Stomach (tissue), 9 donors: ENCODE results near the gene DCP2. TPM values are rescaled to one million over a fixed set of nuclear protein-coding genes. Genes with fewer than 3 reads are reported as not detected.

Source experiments
- DNase-seq, 2 donors: peaks; one replicate each; pipeline versions ENCODE4 v3.0.0 to v3.0.0-alpha.2; 2013 to 2019
- H3K27ac ChIP-seq, 5 donors: fragments of 200-600 bp in 4 of 5; sonication (generic) in 4 of 5; one replicate each; pipeline ENCODE4 v1.5.1; 2013 to 2019; ENCODE audit warnings: mild to moderate bottlenecking in 1 of 5, moderate library complexity in 1 of 5
- H3K27me3 ChIP-seq, 3 donors: fragments of 200-600 bp; sonication (generic); one replicate each; pipeline ENCODE4 v1.5.1; 2017 to 2019; ENCODE audit warnings: mixed run types in 1 of 3
- H3K36me3 ChIP-seq, 4 donors: fragments of 200-600 bp; sonication (generic); 1 replicate in 3 of 4; 2 replicates in 1 of 4; pipeline ENCODE4 v1.5.1; 2016 to 2019
- H3K4me1 ChIP-seq, 4 donors: fragments of 200-600 bp; sonication (generic); one replicate each; pipeline ENCODE4 v1.5.1; 2016 to 2019
- H3K4me3 ChIP-seq, 4 donors: fragments of 200-600 bp; sonication (generic) in 3 of 4; one replicate each; pipeline ENCODE4 v1.5.1; 2016 to 2019; ENCODE audit warnings: mild to moderate bottlenecking in 1 of 4
- H3K9me3 ChIP-seq, 4 donors: fragments of 200-600 bp; sonication (generic); one replicate each; pipeline ENCODE4 v1.5.1; 2016 to 2019
- EP300 ChIP-seq: sonication (generic); formaldehyde crosslinking; IDR thresholded peaks from one replicate; pipeline ENCODE4 v1.6.1; 2017; ENCODE audit warnings: antibody characterized with exemption
- POLR2A ChIP-seq, 4 donors: fragments of 450-650 bp; IDR thresholded peaks; one replicate each; pipeline ENCODE4 v1.6.1; 2016; ENCODE audit warnings: antibody characterized with exemption in 4 of 4, control low read depth in 2 of 4, mild to moderate bottlenecking in 1 of 4, moderate library complexity in 1 of 4
- POLR2AphosphoS5 ChIP-seq, 3 donors: sonication (generic); formaldehyde crosslinking; IDR thresholded peaks; one replicate each; pipeline ENCODE4 v1.6.1; 2016; ENCODE audit warnings: antibody characterized with exemption in 3 of 3
- WGBS, 5 donors: extraction: QIAGEN DNeasy Blood & Tissue Kit in 3 of 5; methylation state at CpG; one replicate each; pipeline versions ENCODE4 v1.1.5 to v1.1.7; 2013 to 2018; 5-methylcytosine and 5-hydroxymethylcytosine counted together
- intact Hi-C: fragments of 100-400 bp; cut with DNase I; formaldehyde crosslinking; loops from one replicate; pipeline ENCODE4 v1.15.1; 2023; ENCODE audit warnings: low total_unique reads
- polyA plus RNA-seq, 3 donors: library from polyadenylated mRNA; stranded (reverse); fragments of 200-250 nt; gene quantifications; one replicate each; pipeline ENCODE4 v1.2.3, GENCODE V29; 2013
- total RNA-seq, 5 donors: library from RNA; depleted of rRNA; stranded (reverse); fragments of >200 nt; gene quantifications; one replicate each; pipeline versions ENCODE4 v1.1.0 to v1.2.3, GENCODE V29; 2014 to 2016
- TF ChIP-seq, protein P1 (sequence below), 7 experiments: fragments of 450-650 bp in 4 of 7; fragments of 200-600 bp in 3 of 7; sonication (generic) in 3 of 7; IDR thresholded peaks; one replicate each; pipeline ENCODE4 v1.5.1; 2016 to 2019; ENCODE audit warnings: antibody characterized with exemption in 7 of 7, control low read depth in 2 of 7, mild to moderate bottlenecking in 1 of 7
- donor health status: healthy with polysubstance abuse.
- donor health status: Bipolar disorder and iron deficiency.
- donor health status: healthy.

Gene DCP2
- total and polyA plus RNA-seq, 8 donors, result 5.3 to 61.3 (median 7.2) TPM

DNA sequence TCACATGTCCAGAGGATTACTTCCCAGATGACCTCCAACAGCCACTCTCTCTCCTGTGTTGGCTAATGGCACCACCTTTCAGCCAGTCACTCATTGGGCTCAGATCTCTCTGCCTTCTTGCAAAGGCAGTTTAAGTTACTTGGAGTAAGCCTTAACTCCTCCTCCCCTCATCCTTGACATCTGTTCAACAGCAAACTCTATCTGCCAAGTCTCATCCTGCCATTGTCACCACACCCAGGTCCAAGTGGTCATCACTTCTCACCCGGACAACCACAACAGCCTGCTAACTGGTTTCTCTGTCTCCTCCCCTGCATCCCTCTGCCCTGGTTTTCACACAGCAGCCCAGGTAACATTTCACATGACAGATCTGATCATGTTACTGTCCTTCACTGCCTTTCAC is 58.5 kb downstream of the DCP2 start:
- intact Hi-C loops, result no loop called here
- no peak for DNase-seq
- Histone ChIP-seq H3K36me3 (peaks cover 0 to 18% (median 8%) of the 10 kb centered on the region in 4 donors), H3K4me1 (peaks cover 0 to 6% (median 0%) of the 10 kb centered on the region in 4 donors), H3K9me3 (no peaks in the 10 kb centered on the region), H3K27me3 (no peaks in the 10 kb centered on the region), H3K27ac (no peak overlapping the region), H3K4me3 (no peak overlapping the region)
- TF ChIP-seq POLR2AphosphoS5 (IDR thresholded peaks at IDR 0.05) (no peak), EP300 (no peak)
- 75 to 96% (median 90%) methylated on average over 1 of the region's 1 CpG for WGBS, 5 donors

DNA sequence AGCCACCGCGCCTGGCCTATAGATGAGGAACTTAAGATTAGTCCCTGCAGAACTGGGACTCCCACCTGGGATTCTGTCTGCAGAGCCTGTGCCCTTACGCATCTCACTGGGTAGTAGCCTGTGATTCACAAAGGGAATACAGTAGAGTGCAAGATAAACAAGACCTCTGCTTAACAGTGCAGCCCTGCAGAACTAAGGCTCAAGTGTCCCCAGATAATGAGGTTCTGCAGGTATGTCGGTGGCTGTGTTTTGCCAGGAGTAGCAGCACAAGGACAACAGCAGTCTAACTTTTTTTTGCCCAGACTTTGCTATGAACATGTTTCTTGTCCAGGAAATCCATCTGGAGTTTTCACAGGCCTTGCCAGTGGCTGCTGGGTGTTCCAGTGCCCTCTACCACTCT is 59.7 kb downstream of the DCP2 start:
- Histone ChIP-seq H3K27me3 (no peaks in the 10 kb centered on the region), H3K9me3 (no peaks in the 10 kb centered on the region), H3K27ac (no peak overlapping the region), H3K4me3 (no peak overlapping the region), H3K4me1 (peaks cover 0 to 13% (median 0%) of the 10 kb centered on the region in 4 donors), H3K36me3 (peaks cover 0 to 18% (median 8%) of the 10 kb centered on the region in 4 donors)
- intact Hi-C loops, result no loop called here
- WGBS, 5 donors, result 88 to 95% (median 91%) methylated on average over 2 to 4 of the region's 4 CpGs
- no peak for DNase-seq
- TF ChIP-seq POLR2AphosphoS5 (IDR thresholded peaks at IDR 0.05) (no peak), POLR2A (IDR thresholded peaks at IDR 0.05) (no peak), EP300 (no peak)
- TF ChIP-seq, protein P1, sequence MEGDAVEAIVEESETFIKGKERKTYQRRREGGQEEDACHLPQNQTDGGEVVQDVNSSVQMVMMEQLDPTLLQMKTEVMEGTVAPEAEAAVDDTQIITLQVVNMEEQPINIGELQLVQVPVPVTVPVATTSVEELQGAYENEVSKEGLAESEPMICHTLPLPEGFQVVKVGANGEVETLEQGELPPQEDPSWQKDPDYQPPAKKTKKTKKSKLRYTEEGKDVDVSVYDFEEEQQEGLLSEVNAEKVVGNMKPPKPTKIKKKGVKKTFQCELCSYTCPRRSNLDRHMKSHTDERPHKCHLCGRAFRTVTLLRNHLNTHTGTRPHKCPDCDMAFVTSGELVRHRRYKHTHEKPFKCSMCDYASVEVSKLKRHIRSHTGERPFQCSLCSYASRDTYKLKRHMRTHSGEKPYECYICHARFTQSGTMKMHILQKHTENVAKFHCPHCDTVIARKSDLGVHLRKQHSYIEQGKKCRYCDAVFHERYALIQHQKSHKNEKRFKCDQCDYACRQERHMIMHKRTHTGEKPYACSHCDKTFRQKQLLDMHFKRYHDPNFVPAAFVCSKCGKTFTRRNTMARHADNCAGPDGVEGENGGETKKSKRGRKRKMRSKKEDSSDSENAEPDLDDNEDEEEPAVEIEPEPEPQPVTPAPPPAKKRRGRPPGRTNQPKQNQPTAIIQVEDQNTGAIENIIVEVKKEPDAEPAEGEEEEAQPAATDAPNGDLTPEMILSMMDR (IDR thresholded peaks at IDR 0.05), result no peak

DNA sequence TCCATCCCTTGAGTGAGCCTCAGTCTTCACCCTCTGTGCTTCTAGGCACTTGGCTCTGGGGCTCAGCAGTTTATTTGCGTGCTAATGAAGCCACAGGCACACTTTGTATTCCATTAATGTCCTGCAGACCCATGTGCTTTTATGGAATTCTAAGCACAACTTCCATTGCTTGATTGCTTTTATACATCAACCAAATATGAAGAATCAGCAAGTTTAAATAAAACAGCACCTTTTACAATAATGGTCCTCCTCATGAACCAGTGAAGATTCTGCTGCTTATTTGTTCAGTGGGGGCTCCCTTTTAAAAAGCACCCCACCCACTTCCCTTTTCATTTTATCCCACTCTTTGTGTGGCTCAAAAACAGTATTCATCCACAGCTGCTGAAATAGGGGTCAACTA is 60.2 kb downstream of the DCP2 start:
- intact Hi-C loops, result no loop called here
- no peak for TF ChIP-seq POLR2A (IDR thresholded peaks at IDR 0.05)
- no peak for TF ChIP-seq EP300
- TF ChIP-seq POLR2AphosphoS5 (IDR thresholded peaks at IDR 0.05), result no peak
- TF ChIP-seq, protein P1 (IDR thresholded peaks at IDR 0.05), result no peak
- no peak for DNase-seq
- Histone ChIP-seq H3K27ac (no peak overlapping the region), H3K27me3 (no peaks in the 10 kb centered on the region), H3K4me3 (no peak overlapping the region), H3K4me1 (peaks cover 0 to 13% (median 0%) of the 10 kb centered on the region in 4 donors), H3K36me3 (peaks cover 0 to 18% (median 8%) of the 10 kb centered on the region in 4 donors), H3K9me3 (no peaks in the 10 kb centered on the region)
- 88 to 100% (median 98%) methylated on average over 1 of the region's 1 CpG for WGBS, 5 donors

DNA sequence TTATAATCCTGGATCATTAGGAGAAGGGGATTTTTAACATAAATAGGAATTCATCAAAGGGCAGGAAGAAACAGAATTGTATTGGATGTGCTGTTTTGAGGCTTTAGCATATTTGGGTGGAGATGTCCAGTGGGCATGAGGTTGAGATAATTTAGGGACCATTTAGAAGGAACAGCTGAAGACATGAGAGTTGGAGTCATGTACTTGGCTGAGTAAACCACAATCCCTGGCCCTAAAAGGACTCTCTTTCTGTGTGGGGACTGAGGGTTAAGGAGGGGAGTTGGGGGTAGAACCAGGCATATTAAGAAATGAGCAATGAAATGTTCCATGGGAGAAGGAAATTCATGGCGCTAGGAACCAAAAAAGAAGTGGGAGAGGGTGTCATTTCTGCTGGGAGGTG is 61.5 kb downstream of the DCP2 start:
- no peak for TF ChIP-seq POLR2AphosphoS5 (IDR thresholded peaks at IDR 0.05)
- TF ChIP-seq EP300, result no peak
- TF ChIP-seq, protein P1 (IDR thresholded peaks at IDR 0.05), result no peak
- no peak for TF ChIP-seq POLR2A (IDR thresholded peaks at IDR 0.05)
- H3K9me3 ChIP-seq, result no peaks in the 10 kb centered on the region
- no peak overlapping the region for H3K27ac ChIP-seq
- 91 to 100% (median 97%) methylated on average over 1 of the region's 1 CpG for WGBS, 5 donors
- DNase-seq, result no peak
- no peaks in the 10 kb centered on the region for H3K27me3 ChIP-seq
- H3K36me3 ChIP-seq, result peaks cover 0 to 18% (median 8%) of the 10 kb centered on the region in 4 donors
- intact Hi-C loops, result no loop called here
- H3K4me1 ChIP-seq, result peaks cover 0 to 7% (median 0%) of the 10 kb centered on the region in 4 donors
- no peak overlapping the region for H3K4me3 ChIP-seq

DNA sequence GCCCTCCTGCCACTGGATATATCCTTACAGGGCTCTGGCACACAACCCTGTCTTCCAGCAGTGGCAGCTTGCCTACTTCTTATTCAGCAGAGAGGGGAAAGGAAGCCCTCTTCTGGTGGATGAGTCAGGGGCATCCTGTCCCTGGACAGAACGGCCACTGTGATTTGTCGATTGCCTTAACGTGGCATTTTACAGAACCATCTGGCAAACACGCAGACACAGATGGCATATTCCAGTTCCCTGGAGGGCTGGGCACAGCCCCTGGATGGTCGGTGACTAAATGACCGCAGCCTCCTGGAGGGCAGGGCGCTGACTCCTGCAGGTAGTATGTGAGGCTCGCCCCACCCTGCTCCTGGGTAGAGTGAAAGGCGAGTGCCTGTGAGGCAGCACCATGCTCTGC is 62.1 kb downstream of the DCP2 start:
- intact Hi-C loops, result no loop called here
- no peaks in the 10 kb centered on the region for H3K27me3 ChIP-seq
- peaks cover 0 to 12% (median 4%) of the 10 kb centered on the region in 4 donors for H3K4me1 ChIP-seq
- H3K9me3 ChIP-seq, result no peaks in the 10 kb centered on the region
- TF ChIP-seq EP300 (no peak), POLR2AphosphoS5 (IDR thresholded peaks at IDR 0.05) (no peak), POLR2A (IDR thresholded peaks at IDR 0.05) (no peak)
- TF ChIP-seq, protein P1 (IDR thresholded peaks at IDR 0.05), result no peak
- no peak for DNase-seq
- no peak overlapping the region for H3K27ac ChIP-seq
- H3K4me3 ChIP-seq, result no peak overlapping the region
- peaks cover 0 to 18% (median 8%) of the 10 kb centered on the region in 4 donors for H3K36me3 ChIP-seq
- 72 to 96% (median 88%) methylated on average over 4 to 9 of the region's 9 CpGs for WGBS, 5 donors
